NCI-H1092 treated with DMSO at 0.1 percent for 48 hours (cell line): Measurements from ENCODE around the gene SENP8.
"Not testable (repeated sequence)": the region's sequence is repeated elsewhere in the genome, so short reads cannot be mapped to it uniquely, and the experiment has no call there.

ENCODE experiments used
- DNase-seq: peaks from one replicate; lab custom pipeline; 2025; lab: John Stamatoyannopoulos, UW

SENP8 gene

DNA sequence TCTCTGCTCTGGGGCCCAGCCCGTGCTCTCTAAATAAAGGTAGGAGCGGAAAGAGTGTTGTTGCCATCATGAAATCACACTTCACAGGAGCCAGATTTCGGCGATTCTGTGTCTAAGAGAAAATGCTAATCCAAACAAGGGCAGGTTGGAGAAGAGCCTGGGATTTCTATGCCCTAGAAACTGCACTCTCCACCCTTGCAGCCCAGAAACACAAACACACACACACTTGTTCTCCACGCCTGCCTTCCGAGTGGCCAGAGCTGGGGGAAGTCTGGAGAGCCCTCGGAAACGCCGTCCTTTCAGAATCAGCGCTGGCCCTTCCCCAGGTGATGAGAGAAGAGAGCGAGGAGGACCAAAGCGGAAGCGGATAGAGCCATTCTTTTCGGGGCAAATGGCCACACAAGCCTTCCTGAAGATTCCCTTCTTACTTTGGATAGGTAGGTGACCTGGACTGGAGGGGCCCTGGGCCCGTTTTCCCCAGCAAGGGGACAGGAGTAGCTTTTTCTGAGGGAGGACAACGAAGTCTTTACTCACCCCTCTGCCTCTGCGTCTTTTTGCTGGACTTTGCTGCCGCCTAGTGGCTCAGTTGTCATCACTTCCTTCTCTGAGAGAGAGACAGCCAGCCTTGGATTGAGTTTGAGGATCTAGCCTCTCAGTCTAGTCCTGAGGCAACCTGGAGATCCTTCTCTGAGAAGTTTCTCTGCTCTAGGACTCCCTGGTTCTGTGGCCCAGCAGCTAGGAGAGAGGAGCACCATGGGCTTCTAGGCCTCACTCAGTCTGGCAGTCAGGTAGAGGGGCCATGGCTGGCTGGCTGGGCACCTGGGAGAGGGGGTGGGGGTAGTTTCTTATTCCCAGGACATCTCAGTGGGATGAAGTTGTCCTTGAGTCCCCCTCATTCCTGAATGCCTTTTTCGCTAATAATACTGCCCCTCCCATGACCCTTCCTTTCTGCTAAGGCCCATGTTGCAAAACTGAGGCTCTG lies 37.7 kb downstream of the SENP8 start:
- DNase-seq: peak; percentile 73

DNA sequence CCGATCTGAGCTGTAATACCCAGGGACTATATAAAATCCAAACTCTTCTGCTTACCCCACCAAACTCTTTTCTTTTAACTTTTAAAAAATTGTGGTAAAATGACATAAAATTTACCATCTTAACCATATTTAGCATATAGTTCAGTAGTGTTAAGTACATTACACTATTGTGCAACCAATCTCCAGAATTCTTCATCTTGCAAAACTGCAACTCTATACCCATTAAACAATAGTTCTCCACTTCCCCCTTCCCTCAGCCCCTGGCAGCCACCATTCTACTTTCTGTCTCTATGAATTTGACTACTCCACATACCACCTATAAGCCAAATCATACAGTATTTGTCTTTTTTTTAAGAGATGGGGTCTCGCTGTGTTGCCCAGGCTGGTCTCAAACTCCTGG lies 38.7 kb downstream of the SENP8 start:
- DNase-seq: no peak

DNA sequence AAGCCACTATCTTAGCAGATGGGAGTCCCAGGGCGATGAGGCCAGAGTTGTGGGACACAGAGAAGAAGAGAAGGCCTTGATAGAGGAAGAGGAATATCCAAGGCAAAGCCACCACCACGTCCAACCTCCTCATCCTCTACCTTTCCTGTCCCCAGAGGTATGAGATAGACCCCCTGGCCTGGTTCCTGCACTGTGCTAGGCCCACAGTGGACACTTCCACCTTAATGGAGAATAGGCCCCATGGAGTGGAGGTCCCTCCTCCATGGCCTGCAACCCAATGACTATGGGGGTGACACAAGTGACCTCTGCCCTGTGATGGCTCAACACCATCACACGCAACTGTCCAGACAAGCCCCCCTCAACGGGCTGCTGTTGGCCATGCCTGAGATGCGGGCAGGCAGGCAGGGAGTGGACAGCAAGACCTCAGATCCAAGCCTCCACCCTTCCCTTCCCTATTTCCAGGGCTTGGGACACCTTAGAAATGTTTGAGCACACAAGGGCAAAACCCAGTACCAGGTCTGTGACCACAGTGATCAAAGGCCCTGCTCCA lies 42.6 kb downstream of the SENP8 start:
- no peak for DNase-seq

DNA sequence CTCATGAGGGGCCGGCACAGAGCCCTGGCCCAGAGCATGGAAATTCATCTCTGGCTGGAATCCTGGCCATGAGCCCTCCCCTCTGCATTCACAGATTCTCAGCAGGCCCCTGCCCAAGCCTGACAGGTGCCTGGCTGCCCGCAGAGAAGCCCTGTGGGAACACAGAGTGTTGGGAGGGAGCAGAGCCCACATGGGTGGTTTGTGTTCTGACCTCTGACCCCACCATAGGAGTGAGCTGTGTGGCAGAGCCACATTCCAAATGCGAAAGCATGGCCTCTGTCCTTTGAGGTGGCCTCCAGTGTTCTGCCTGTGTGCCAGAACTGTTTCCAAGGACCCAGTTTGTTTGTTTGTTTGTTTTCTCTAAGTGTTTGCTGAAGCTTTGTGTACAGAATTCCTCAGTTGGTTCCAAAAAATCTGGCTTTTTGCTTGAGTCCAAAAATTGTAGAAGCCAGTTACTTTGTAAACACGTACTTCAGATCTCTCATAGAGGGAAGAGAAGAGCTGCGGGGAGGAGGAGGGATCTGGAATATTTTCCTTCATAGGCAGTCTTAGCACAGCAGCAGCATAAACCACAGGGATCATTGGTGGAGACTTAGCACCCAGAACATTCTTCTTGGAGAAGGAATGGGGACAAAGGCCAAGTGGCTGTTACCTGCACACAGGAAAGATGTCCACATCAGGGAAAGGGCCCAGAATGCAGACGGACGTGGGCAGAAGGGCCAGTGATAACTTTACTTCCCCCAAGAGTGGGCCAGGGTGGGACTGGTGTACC lies 43.3 kb downstream of the SENP8 start:
- no peak for DNase-seq

DNA sequence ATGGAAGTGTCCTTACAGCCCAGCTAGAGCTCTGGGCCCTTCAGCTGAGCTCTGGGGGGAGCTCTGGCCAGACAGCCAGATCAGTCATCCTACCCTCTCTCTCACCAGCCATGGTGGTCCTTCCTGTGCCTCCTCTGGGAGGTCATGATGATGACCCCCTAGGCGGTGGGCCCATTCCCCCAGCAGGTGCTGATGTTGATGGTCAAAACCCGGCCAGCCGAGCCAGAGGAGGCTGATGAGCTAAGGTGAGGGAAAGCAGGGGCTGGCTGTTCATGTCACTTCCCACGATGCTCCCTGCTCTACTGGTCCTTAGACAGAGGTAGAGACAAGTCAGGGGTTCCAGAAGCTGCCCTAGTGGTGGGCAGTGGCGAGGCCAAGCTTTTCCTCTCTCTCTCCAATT lies 44.4 kb downstream of the SENP8 start:
- no peak for DNase-seq

DNA sequence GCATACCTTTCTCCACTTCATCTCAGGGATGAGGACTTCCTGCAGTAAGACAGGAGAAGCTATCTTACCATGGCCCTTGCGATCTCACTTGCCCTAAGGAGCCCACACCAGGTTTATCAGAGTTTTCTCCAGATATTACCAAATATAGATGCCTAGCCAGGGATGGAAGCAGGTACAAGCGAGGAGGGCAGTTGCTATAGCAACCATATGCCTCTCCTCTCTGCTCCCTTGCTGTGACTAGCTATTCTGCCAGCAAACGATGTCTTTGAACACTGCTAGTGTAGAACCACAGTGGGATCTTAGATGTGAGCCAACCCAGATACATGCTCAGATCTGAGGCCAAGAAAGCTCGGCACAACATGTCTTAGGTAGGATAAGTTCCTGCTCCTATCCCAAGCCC lies 45.5 kb downstream of the SENP8 start:
- no peak for DNase-seq

DNA sequence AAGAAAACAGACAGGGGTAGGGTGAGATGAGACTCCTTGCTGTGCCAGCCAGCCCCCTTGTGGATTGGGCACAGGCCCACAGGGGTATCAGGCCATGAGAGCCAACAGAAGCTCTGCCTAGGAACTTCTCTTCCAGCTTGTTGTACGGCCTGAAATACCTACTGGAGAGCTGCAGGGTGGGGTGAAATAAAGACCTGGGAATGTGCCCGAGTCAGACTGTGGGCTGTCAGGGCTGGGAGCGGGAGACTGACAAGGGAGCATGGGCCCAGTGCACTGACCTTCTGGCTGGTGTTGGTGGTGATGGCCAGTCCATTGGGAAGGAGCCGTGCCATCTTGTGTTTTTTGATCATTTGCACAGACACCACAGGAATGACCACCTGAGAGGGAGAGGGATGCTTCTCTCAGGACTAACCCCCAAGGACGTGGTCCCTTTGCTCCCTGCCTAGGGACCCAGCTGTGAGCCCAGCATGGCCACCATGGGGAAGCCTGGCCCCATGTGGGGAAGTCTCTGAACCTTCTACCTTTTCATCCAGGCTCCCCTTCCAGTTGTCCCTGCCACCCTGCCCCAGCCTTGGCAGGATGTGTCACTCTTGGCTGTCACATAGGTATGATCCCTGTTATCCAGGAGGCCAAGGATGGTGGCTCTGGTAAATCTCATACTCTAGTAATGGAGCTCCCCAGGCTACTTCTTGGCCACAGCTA lies 48.7 kb downstream of the SENP8 start:
- DNase-seq: no peak

DNA sequence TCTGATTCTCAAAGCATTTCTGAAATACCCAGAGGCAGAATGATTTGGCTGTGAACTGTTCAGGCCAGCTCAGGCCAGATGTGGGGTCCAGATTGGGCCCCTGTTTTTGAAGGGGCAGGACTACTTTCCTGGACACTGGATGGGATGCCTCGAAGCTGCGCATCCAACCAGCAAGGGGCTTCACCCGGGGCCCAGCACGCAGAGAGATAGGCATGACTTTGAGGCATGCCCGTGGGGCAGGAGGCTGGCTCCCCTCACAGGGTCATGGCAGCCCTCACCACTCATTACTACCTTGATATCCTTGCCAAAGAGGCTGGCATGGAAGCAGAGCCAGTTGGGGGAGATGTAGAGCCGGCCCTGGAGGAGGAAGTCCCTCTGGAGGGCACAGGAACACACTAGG lies 49.2 kb downstream of the SENP8 start:
- DNase-seq: no peak

DNA sequence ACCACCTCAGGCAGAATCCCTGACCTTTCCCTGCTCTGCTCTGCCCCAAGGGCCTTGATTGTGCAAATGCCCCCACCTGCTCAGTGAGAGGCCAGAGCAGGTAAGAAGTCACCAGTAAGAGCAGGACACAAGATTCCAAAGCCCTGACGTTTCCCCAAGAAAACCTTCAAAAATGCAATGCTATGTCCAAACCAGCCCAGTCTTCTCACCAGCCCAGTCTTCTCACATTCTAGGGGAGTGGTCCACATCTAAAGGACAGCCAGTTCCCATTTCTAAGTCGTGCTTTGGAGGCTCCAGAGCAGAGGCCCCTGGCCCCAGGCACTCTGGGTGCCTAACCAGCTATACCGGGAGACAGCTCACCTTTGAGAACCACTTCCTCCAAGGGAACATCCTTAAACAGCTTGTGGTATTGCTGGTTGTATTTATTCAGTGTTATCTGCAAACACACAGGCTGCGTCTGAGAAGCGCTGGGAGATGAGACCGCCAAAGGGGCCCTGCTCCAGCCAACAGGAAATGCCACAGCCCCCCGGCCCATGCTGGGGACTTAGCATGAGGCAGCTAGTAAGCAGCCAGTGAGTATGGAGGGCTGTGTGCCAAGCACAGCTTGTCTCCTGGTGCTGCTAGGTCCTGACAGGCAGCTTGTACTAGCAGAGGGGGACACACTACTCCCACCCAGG lies 50.1 kb downstream of the SENP8 start:
- DNase-seq: no peak

DNA sequence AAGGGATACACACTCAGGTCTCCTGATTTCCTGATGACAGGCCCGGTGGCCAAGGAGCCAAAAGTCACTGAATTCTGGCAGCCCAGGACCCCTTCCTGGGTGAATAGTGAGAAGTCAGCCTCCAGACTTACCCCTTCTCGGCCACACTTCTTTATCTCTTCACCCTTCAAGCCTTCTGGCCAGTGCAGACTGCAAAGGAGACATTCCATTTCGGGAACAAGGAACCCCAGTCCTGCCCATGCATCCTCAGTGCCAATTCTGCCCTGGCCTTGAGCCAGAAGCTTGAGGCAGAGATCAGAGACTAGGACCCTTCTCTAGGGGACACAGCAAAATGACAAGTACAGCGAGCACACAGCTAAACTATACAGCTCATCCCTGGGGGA lies 50.6 kb downstream of the SENP8 start:
- no peak for DNase-seq

DNA sequence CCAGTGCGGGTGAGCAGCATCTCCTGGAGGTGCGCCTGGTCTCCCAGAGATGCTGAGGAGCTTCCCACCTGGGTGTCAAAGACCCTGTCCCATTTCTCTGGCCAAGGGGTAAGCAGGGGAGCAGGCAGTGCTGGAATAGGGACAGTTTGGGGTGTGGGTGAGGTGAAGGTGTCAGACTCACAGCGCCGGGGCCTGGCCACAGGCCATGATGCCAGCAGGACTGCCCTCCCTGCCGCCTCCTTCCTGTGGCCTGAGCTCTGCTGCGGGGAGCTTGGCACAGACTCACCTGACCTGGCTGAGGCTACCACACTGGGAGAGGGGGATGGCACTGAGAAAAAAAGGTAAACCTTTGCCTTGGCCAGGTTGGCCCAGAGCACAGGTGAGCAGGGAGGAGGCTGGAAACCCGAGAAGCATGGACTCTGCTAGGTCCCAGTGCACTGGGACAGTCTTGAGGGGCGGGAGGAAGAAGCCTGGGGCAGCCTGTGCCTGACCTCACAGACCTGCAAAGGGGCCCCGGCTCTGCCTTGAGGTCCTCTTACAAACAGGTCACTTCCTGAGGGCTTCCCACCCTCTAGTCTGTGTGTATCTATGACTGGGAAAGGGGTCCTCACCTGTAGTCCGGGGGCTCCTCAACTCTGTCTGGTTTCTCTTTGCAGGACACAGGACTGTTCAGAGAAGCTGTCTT lies 51.2 kb downstream of the SENP8 start:
- no peak for DNase-seq

DNA sequence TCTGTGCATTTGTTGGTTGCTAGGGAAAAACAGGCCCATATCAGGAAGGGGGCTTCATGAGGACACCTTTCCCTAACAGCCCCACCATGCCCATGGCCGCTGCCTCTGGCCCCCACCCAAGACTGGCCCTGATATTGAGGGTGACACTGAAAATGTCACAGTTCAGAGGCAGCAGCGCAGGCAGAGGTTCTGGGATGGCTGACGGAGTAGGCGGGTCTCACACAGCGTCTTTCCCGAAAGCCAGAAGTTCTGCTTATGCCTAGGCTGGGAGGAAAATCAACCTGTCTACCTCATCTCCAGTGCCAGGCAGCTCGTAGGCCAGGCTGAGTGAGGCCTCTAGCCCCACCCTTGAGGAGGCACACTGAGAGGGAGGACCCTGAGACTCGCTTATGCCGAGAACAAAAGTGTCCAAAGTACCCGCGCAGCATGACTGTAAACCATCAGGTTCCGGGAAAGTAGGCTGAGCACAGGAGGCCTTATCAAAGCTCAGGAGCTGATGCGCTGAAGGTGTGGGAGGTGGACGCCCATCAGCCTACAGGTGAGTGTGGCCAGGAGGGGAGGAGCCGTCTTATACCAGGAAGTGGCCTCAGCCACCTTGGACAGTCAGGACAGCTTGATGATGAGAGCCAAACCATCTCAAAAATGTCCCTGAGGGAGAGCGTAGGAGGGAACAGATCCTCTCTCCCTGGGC lies 51.9 kb downstream of the SENP8 start:
- DNase-seq: no peak

DNA sequence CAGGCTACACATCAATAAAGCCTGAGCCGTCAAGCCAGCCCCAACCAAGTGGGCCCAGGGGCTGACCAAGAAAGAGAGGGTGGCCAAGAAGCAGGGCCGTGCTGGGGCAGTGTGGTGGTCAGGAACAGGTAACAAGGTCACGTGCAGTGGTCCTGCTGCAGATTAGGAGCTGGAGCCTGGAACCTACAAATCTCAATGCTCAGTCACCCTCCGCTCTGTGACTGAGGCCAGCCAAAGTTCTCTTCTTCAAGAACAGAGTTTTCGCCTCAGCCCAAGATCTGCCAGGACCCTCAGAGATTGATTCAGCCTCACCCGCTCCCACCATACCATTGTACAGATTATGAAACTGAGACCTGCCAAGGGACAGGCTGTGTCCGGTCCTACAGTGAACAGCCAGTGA lies 52.5 kb downstream of the SENP8 start:
- no peak for DNase-seq

DNA sequence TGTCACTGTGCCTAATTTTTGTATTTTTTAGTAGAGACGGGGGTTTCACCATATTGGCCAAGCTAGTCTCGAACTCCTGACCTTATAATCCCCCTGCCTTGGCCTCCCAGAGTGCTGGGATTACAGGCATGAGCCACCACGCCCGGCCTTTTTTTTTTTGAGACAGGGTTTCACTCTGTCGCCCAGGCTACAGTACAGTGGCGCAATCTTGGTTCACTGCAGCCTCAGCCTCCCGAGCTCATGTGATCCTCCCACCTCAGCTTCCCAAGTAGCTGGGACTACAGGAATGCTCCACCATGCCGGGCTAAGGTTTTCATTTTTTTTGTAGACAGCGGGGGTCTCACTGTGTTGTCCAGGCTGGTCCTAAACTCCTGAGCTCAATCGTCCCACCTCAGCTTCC lies 53.8 kb downstream of the SENP8 start:
- not testable (repeated sequence) for DNase-seq

DNA sequence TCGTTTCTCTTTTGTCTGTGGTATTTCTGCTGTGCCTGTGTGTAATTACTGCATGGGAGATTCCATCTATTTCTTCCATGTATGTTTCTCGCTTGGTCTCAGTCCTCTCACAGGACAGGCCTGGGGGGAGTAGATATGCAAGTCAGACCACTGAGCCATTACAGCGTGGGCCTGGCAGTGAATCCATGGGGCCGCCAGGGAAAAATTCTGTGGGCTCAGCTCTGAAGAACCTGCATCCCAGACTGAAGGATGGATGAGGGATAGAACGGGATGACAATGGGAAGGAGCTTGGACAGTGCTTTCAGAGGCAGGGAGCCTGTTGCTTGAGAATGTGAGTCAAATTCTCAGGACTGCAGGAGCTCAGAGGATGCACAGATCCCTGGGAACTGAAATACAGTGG lies 54.6 kb downstream of the SENP8 start:
- DNase-seq: no peak

DNA sequence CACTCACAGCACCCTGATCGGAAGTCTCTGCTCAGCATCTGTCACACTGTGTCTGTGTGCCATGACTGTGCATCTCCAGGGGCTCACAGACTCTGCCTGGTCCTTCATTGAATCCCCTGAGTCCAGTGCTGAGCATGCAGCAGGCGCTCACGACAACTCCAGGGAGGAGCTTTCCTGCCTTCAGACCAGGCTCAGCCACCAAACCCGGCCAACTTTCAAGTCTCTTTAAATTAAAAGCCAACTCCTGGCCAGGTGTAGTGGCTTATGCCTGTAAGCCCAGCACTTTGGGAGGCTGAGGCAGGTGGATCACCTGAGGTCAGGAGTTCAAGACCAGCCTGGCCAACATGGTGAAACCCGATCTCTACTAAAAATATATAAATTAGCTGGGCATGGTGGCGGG lies 55.2 kb downstream of the SENP8 start:
- DNase-seq: no peak

DNA sequence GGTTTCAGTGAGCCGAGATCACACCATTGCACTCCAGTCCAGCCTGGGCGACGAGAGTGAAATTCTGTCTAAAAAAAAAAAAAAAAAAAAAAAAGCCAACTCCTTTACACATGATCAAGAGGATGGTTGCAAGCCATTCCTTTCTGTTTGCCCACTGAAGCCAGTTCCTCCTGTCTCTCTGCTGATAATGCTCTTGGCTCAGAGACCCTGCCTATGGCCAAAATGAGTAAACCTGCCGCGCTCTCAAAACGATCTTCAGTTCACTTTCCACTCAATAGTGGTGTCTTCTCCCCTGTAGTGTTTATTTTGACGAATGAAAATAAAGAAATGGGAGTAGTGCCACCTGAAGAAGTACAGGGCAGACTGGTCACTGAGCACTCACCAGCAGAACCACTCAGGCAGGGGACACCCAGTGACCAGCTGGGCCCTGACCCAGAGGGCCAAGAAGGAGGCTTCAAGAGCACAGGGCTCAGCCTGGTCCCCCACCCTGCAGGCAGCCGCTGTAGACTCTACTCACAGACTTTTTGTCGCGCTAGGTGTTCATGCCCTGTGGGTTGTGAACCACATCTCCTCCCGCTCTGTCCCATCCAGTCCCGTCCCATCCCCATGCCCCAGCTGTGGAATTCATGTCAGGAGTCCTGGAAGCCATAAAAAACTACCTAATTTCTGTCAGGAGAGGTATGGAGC lies 55.8 kb downstream of the SENP8 start:
- DNase-seq: no peak

DNA sequence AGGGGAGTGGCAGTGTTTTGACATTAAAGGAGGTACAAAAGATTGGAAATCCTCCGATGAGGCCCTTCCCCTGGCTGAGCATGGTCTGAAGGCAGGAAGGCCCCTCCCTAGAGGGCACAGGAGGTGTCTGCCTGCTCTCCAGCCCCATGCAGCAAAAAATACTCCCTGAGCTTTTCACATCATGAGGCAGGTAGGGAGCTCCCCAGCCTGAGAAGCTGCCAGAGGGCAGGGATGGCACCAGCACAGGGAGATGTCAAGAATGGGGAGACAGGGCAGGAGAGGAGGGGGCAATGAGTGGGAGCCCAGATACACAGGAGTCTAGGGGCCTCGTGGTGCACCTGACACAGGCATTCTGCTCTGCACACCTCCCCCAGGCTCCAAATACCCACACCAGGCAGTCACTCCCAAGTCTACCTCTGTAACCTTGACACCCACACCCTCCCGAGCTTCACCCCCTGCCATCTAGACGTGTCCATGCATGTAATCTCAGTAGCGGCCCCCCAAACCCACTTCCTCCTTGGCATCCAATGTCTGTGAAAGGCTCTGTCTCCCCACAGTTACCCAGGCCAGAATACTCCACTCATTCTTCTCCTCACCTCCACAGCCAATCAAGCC lies 56.5 kb downstream of the SENP8 start:
- DNase-seq: no peak
